HG03097 (cell line): ENCODE results near the gene KCNAB1.

Experiments used
- ATAC-seq: cut with Tn5 transposase; IDR thresholded peaks from one replicate; pipeline ENCODE4 v1.9.1; 2021; ENCODE audit not compliant: unreplicated experiment, low FRiP score

KCNAB1 gene

DNA sequence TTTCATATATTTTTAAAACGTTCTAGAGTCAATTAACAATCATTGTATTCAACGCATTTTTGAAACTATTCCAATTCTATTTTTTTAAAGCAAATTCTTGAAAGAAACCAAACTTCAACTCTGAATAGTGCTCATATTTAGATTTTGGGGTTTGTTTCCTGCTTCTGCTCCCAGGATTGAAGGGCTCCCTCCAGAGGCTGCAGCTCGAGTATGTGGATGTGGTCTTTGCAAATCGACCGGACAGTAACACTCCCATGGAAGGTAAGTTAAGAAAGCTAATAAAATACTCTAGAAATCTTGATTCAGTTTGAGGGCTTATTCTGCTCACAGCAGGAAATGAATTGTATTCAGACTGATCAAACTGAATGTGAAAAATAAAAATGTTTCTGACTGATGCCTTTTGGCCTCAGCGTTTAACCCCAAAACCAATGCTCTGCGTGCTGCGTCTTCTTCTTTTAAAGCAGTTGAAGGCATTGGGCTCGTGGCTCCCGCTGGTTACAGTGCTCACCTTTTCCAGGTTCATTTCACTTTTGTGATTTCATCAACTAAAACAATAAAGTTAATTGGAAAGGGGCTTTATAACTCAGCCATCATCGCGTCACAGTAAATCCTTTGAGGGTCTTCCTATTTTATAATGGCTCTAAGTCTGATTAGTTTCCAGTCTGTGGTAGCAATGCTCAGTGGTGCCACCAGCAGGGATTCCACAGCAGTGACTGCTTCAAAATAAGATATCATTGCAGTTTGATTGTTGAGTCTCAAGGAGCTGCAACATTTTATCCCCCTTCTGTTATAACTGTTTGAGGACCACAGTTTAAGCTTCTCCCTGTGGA is 354.4 kb downstream of the KCNAB1 start:
- no peak for ATAC-seq

DNA sequence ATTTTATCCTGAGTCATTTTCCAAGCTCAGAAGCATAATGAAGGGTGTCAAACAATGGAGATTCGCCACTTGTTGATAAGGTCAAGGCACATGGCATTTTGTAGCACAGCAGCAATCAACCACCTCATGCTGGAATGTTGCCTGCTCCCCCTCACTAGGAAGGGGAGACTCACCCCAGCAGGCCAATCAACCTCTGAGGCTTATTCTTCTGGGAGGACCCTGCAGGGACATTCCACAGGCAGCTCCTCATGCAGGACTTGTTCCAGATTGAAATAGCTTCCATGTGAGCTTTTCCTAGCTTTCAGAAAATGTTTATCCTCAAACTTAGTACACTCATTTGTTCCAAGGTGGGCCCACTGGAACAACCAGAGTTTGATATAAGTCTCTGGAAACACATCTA is 356.9 kb downstream of the KCNAB1 start:
- no peak for ATAC-seq

DNA sequence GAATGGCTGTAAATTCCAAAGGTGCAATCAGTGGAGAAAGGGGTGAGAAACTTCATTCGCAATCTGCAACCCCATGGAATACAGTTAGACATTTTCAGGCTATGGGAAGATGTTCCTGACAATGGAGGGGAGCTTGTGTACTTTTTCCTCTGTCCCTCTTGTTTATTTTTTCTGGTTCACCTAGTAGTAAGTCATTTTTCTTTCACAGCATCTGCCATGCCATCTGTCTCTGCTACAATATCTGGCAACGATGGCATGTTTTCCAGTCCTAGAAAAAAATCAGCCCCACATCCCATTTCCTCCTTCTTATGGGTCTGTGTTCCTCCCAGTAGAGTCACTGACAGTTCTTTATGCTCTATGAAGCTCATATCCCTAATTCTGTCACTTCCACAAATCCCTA is 358.5 kb downstream of the KCNAB1 start:
- ATAC-seq, result no peak

DNA sequence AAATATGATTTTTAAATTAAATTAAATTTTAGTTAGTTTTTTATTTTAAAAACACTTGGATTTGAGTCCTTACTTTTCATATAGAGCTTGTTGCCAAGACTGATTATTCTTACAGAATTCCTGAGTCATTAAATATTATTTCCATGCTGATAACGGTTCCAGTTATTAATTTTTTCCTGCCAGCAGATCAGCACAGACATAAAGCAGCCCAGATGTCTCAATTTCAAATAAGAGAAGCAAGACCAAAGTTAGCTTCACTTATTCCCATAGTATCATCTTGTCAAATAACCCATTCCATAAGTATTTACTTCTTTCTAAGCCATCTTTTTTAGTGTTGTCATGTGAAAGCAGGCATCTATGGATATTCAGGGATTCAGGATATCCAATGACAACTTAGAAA is 359.2 kb downstream of the KCNAB1 start:
- no peak for ATAC-seq

DNA sequence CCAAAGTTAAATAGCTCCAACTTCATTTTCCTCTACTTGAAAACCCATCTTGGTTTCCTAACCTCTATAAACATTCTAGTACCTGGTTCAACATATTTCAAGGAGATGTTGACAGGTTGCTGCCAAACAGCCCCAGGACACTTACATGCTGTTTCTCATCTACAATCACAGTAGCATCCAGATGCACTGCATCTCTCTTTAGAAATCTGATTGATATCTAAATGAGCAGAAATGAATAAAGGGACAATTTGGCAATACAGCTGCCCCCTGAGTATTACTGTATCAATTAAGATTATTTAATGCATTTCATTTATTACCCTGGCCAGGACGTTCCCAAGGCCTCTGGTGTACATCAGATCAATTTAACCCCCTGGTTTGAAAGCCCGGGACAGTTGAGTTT is 360.6 kb downstream of the KCNAB1 start:
- ATAC-seq, result no peak

DNA sequence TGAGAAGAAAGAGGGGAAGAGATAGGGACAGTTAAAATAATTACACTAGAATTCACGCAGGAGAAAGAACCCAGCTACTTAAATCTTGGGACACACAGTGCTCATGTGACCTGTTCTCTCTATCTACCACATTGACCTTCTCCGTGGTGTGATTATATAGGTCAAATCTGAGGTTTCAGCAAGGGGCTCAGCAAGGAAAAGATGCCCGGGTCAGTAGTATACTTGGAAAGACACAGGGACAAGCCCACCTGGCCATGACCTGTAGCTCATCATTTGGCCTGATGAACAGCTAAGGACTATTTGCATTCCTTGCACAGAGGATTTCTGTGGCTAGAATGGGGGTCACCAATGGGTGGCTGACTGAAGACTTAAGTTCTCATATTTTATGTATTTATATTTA is 362.6 kb downstream of the KCNAB1 start:
- ATAC-seq, result peak; percentile 5

DNA sequence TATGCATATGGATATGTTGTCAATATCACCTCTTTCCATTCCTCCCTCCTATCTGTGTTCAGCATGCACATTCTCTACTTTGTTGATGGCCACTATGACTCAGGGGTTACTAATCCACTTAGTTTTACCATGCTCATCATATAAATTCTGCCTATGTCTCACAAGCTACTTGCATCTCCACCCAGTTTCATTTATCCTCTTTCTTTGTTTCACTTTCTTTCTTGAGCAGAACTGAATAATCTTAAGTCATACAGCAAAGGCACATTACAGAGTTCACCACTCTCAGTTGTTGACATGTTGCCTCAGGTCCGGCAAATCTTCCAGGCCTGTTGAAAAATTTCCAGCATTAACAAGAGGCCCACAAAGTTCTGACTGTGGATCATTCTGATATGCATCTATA is 363.0 kb downstream of the KCNAB1 start:
- peak; percentile 81 for ATAC-seq

DNA sequence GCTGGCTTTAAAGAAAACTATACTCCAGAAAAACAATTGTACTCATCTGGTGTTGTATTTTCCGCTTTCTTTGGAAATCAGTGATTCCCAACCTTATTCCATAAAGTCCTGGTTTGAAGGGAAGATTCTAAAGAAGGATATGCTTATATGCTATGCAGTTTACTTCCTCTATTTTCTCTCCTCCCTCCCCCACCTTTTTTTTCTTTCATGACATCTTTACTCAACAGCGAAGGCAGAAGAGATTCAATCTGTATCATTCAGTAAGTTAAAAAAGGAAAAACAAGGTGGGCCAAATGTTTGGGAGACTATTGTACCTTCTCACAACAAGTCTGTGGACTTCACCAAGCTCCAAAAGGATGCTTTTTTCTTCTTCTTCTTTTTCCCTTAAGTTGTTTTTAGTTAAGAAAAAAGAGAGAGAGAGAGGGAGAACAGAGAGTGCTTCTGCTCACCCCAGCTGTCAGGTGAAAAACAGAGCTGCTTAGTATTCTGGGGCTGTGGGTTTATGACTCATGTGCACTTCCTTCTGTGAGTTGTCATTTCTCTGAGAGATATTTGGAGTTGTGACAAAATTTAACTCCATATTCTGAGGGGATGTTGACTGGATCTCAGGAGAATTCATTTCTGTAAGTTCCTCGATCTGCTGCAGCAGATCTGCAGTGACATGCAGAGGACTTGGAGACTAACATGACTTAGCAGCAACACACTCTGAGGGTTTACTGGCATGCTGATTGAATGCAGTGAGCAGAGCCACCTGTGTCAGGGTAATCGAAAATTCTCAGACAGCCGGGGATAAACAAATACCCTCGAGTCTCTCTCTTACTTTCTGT is 363.8 kb downstream of the KCNAB1 start:
- peak; percentile 80 for ATAC-seq

DNA sequence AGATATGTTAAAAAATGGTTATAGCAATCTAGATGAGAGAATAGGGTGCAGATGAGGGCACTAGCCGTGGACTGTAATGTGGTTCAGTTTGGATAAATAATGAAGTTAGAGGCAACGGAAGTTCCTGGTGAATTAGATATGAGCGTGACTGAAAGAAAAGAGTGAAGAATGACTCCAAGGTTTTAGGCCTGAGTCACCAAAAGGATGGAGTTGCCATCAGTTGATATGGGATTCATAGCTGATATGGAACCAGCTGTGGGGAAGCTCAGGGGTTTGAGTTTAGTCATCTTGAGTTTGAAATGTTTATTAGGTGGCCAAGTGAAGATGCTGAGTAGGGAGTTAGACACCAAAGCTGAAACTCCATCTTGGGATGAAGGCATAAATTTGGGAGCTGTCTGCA is 368.4 kb downstream of the KCNAB1 start:
- ATAC-seq, result no peak

DNA sequence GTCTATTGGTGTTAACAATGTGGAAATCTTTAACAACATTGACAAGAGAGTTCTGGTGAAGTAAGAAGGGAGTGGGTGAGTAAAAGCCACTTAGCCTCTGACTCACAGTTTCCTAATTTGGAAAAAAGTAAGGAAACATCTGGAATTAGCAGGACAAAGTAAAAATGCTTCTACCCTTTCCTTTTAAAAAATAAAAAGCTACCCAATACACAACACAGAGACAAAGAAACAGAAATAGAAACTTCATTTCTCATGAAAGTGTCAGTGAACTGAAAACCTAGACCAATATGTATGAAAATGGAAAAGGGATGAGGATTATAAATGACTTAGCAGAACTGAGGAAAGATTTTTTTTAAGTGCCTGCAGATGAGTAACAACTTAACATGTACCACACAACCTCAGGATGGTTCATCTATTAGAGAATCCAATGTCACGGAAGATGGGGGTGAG is 369.1 kb downstream of the KCNAB1 start:
- ATAC-seq, result no peak

DNA sequence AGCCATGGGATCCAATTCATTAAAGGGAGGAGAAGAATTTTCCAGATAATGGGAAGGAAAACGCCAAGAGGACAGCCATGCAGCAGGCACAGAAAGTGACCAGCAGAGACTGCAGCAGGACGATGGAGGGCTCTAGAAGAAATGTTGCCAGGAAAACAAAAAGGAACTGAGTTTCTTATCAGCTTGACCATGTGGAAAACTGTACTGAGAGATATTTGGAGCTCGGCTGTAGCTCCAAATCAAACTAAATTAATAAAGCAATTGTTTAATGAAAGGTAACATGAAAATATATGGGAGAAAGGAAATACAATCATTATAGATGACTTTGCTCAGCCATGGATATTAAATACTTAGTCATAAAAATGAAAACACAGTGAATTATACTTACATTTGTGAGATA is 370.8 kb downstream of the KCNAB1 start:
- ATAC-seq, result no peak

DNA sequence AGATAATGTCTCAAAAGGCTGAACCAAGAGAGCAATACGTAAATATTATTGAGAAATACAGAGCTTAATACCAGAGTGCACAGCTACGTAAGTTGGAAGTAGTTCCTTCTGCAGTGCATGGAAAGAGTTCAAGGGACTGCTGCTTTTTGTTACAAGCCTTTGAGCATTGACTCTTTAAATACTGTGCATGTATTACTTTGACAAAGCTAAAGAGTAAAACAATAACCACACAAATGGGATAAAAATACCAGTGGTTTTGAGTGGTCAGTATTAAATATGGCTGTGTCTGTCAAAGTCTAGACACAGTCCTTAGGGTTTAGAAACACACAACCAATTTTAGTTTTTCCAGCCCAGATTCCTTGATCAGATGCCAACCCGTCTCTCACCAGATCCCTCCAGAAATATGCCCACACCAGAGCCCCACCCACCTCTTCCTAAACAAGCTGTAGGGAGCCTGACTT is 372.5 kb downstream of the KCNAB1 start:
- ATAC-seq, result no peak

DNA sequence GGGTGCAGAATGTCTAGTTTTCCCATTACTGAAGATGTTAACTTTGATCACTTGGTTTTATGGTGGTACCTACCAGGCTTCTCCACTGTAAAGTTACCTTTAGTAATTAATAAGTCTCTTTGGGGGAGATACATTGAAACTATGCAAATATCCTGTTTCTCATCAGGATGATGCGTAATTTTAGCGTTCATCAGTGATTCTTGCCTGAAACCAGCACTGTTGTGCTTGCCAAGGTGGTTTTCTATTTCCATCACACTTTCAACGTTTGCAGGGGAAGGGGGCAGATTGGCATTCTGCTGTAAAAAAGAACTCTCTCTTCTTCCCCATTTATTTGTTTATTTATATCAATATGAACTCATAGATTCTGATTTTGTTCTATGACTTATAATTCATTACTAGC is 373.5 kb downstream of the KCNAB1 start:
- ATAC-seq, result no peak

DNA sequence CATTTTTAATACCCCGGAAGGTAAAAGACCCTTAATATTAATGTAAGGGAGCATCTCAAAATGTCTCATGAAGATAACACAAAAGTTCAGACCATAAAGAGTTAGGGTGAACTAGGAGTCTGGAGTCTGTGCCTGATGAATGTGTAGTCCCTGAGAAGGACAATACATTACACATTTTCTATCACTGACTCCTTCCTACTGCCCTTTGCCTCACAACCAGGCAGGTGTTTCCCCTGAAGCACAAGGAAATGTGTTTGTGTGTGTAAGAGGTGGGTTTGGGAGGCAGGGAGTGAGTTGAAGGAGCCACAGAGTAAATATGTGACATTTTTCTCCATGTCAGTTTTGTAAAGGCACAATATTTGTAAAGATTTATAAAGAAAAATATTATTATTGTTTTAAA is 375.4 kb downstream of the KCNAB1 start:
- no peak for ATAC-seq

DNA sequence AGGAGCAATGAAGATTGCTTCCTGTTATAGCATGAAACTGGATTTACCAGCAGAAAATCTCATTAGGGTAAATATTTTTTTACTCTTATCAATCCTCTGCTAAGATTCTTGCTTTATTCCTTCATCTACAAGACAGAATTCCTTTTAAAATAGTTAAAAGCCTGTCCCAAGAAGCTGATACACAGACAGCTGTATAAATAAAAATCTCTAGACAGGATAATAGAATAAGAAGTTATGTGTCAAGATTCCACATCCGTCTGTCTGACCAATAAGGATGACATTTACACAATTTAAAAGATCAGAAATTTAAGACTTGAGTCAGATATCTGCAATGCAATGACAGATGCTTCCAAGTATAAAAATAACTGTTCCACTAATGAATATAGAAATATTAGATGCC is 376.9 kb downstream of the KCNAB1 start:
- no peak for ATAC-seq

DNA sequence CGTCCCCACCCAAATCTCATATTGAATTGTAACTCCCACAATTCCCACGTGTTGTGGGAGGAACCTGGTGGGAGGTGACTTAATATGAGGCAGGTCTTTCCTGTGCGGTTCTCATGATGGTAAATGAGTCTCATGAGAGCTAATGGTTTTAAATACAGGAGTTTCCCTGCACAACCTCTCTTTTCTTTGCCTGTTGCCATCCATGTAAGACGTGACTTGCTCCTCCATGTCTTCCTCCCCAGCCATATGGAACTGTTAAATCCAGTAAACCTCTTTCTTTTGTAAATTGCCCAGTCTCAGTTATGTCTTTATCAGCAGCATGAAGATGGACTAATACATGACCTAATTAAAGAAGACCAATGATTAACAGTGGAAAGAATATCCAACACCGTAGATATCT is 377.9 kb downstream of the KCNAB1 start:
- ATAC-seq, result no peak

DNA sequence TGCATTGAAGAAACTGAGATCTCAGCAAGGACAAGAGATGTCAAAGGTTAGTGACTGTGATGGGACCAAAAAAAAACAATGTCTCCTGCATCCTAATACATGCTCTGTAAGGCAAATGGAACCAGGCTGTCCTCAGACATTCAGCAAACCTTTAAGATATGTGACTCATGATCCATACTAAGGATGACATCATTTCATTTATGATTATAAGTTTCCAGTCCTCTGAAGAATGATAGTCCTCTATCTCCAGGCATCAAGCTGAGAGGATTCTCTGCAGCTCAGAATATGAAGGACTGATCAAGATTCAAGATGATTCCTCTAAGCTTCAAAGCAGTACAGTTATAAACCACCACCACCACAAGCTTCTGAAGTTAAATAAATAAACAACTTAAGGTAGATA is 386.9 kb downstream of the KCNAB1 start:
- ATAC-seq, result no peak

DNA sequence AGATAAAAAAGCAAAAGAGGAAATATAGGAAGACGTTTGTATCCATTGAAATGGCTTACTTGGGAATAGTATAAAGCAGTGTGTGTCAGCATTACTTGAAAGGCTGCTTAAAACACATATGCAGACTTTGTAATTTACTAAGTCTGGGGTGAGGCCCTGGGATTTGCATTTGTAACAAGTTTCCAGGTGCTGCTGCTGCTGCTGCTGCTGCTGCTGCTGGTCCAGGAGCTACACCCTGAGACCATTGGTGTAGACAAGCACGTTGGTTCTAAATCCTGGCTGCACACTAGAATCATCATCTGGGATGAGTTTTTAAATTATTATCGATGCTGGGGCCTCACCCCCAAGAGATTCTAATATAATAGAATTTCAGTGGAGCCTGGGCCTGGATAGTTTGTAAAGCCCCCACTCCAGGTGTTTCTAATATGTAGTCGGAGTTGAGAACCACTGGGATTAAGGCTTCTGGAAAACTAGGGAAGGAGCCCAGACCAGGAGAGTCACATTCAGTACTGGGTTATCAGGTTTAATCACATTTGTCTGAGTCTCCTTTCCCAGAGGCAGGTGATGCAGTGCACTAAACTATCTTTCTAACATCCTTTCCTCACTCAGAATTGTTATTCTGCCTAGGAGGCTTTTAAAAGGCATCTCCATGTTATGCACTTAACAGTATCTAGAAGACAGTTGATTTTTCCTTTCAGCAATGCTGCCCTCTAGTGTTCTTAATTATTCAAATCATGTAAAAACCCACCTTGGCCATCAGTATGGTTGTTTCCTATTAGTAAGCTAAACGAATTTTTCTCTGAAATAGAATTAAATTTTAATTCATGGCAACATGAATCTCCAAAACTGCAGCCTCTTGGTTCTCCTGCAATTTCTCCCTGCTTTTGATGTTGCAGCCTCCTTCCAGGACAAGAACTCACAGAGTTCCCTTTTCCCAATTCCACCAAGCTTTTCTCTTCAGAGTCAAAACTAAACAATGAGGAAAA is 389.1 kb downstream of the KCNAB1 start:
- no peak for ATAC-seq

DNA sequence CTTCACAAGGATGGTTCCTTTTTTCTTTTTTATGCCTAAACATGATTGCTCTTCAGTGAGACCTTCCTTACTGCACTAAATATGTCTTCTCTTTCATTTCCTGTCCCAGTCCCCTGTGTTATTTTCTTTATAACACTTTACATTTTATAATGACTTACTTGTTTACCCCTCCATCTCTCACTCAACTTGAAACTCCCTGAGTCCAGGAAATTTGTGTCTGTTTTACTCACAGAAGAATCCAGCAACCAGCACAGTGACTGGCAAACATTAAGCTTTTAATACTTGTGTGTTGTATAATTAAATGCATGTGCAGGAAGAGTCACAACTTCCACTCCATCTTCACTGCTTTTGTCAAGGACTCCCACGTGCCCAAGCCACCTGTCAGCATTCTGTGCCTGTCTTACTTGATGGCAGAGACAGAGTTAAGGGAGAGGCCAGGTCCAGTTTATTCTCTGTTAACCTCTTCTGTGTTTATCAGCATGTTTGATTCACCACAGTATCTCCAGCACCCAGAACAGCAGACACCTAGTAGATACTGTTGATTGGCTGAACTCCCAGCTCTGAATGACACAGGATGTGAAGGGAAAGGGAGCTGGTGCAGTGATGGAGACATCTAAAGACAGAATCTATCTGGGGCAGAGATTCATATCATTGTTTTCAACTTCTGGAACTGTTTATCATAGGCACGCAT is 391.8 kb downstream of the KCNAB1 start:
- ATAC-seq, result no peak

DNA sequence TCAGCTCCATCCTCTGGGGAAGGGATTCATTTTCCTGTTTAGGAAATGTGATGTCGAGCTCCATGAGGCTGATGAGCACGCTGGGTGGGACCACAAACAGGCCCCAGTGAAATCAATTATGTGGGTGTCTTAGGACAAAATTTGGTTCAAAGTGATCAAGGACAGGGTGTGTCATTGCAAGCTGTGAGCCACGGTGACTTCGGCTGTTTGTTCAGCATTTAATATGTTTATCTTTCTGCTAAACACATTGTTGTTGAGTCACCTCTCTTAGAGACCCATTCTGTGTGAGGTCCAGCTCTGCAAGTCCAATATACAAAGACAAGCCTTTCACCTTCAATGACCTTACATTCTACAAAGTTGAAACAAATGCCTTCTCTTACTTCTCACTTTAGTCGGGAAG is 393.2 kb downstream of the KCNAB1 start:
- no peak for ATAC-seq
